G401 (cell line): ENCODE results near the gene IP6K2. TPM values are rescaled to one million over a fixed set of nuclear protein-coding genes. Genes with fewer than 3 reads are reported as not detected.
A peak's percentile ranks its signal among the peaks of the same experiment; 100 is the strongest.
"Not testable (repeated sequence)": the region's sequence is repeated elsewhere in the genome, so short reads cannot be mapped to it uniquely, and the experiment has no call there.

Experiments used
- DNase-seq: peaks from one replicate; pipeline ENCODE4 v3.0.0-alpha.2; 2015; ENCODE audit warnings: low spot score
- in situ Hi-C: cut with HindIII; loops from 2 replicates; pipeline ENCODE4 v1.10.0; 2016; ENCODE audit warnings: low sequenced_read_pairs, mixed read lengths
- total RNA-seq: library from RNA; depleted of rRNA; stranded (reverse); fragments of >200 nt; shearing (Covaris generic); gene quantifications from 2 replicates; pipeline ENCODE4 v1.2.3, GENCODE V29; 2014; rRNA removed

The IP6K2 gene
- total RNA-seq, result 105 and 114 TPM in 2 replicates

GRCh38 chr3:48716982-48717746 lies at the start of gene IP6K2:
TSS of gene IP6K2 (minus strand) at chr3:48717221. CDS start at chr3:48695291, 21,930 bp downstream.
- in situ Hi-C loops, result no loop called here

GRCh38 chr3:48765376-48765775 lies 48.4 kb upstream of the IP6K2 start:
- DNase-seq, result peak; percentile 45
- in situ Hi-C loops, result no loop called here

More at GRCh38 chr3:48716982-48717746, at the start of gene IP6K2:
- peak; percentile 99 for DNase-seq

- in situ Hi-C loops, result no loop called here
- DNase-seq, result no peak
Measured at GRCh38 chr3:48762816-48763215, 45.8 kb upstream of the IP6K2 start.

- in situ Hi-C loops, DNase-seq: not testable (repeated sequence)
Measured at GRCh38 chr3:48759991-48760540, 43.0 kb upstream of the IP6K2 start.

- DNase-seq, in situ Hi-C loops: not testable (repeated sequence)
Measured at GRCh38 chr3:48759531-48759930, 42.5 kb upstream of the IP6K2 start.

- DNase-seq, result no peak
- in situ Hi-C loops, result no loop called here
Measured at GRCh38 chr3:48759071-48759470, 42.0 kb upstream of the IP6K2 start.

GRCh38 chr3:48756640-48757039 lies 39.6 kb upstream of the IP6K2 start:
- DNase-seq, result no peak
- in situ Hi-C loops, result no loop called here

GRCh38 chr3:48750856-48751255 lies 33.8 kb upstream of the IP6K2 start:
- DNase-seq, result no peak
- in situ Hi-C loops, result no loop called here

- DNase-seq, result no peak
- in situ Hi-C loops, result no loop called here
Measured at GRCh38 chr3:48748754-48749153, 31.7 kb upstream of the IP6K2 start.

GRCh38 chr3:48747706-48748105 lies 30.7 kb upstream of the IP6K2 start:
- in situ Hi-C loops, result no loop called here

GRCh38 chr3:48747015-48747615 lies 30.1 kb upstream of the IP6K2 start:
- DNase-seq, result no peak
- in situ Hi-C loops, result no loop called here

More at GRCh38 chr3:48747706-48748105, 30.7 kb upstream of the IP6K2 start:
- DNase-seq, result no peak

- no peak for DNase-seq
- in situ Hi-C loops, result no loop called here
Measured at GRCh38 chr3:48743773-48744172, 26.8 kb upstream of the IP6K2 start.

GRCh38 chr3:48741226-48741625 lies 24.2 kb upstream of the IP6K2 start:
- in situ Hi-C loops, result not testable (repeated sequence)

GRCh38 chr3:48739955-48740823 lies 23.2 kb upstream of the IP6K2 start:
- in situ Hi-C loops, result no loop called here

More at GRCh38 chr3:48741226-48741625, 24.2 kb upstream of the IP6K2 start:
- not testable (repeated sequence) for DNase-seq

GRCh38 chr3:48739617-48739954 lies 22.6 kb upstream of the IP6K2 start:
- in situ Hi-C loops, result no loop called here
- DNase-seq, result no peak

More at GRCh38 chr3:48739955-48740823, 23.2 kb upstream of the IP6K2 start:
- DNase-seq, result peak; percentile 90

GRCh38 chr3:48738926-48739616 lies 22.1 kb upstream of the IP6K2 start:
- DNase-seq, result no peak

GRCh38 chr3:48738144-48738536 lies 21.1 kb upstream of the IP6K2 start:
- in situ Hi-C loops, result no loop called here
- no peak for DNase-seq

More at GRCh38 chr3:48738926-48739616, 22.1 kb upstream of the IP6K2 start:
- in situ Hi-C loops, result no loop called here

- DNase-seq, in situ Hi-C loops: not testable (repeated sequence)
Measured at GRCh38 chr3:48735075-48735767, 18.2 kb upstream of the IP6K2 start.
